Retina (tissue), 1 donor: ENCODE results near the gene KIF6.

Source experiments
- DNase-seq: peaks from one replicate; pipeline ENCODE4 v3.0.0-alpha.2; 2016

Gene KIF6

DNA sequence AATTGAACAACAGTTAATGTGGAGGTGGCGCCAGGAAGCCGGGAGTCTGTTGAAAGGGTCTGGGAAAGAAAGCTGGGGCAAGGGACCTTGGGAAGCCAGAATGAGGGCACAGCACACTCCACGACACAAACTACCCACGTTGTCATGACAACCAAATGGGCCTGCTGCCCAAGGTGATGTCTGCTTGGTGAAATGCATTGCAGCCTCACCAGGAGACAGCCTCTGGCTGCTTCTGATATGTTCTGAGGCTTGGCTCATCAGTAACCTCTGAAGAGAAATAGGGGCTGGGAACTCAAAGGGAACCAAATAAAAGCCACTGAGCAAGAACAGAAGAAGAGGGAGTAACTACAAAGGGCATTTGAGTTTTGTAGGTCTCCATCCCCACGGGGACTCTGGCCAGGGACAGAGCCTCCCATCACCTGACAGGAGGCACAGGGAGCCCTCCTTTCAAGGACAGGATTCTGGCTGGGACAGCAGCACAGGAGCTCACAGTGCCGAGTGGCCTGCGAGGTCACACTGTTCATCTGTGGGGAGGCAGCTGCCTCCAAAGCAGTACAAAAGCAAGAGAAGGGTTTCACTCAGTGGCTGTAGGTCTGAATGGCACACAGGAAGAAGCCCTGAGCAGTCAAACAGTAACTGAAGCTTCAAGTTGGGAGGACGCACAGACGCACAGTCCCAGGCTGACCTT is 358.1 kb downstream of the KIF6 start:
- peak; percentile 51 for DNase-seq

DNA sequence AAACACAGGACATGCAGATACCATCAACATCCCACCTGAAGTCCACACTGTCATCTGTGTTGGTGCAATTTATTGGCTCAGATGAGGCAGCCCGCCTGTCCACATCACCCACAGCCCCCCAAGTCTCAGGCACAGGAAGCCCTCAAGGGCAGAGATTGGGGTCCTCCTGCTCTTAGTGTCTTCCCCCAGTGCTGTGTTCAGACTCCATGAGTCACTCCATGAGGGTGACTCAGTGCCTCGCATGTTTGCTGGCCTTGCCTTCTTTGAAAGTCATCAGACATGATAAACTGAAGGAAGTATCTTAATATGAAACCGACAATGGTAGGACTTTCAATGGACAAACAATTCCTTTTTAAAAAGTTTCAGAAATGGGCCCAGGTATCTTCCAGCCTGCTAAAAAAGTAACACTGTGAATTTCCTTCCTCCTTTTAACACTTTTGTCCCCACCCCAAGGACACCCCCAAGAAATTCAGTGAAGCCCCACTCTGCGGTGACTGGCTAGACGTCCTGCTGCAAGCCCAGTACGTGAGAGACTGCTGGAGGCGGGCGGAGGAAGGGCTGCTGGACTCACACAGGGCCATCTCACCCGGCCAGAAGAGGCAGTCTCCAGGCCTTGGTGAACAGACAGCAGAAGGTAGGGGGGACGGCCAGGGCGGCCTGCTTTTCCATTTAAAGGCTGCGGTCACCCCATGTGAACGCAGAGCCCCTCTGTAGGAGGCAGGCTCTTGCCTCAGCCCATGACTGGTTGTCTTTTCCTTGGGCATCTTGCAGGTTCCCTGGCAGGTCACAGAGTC is 359.7 kb downstream of the KIF6 start:
- no peak for DNase-seq

GRCh38 chr6:39363280-39363679 is 361.9 kb downstream of the KIF6 start:
- DNase-seq = no peak

DNA sequence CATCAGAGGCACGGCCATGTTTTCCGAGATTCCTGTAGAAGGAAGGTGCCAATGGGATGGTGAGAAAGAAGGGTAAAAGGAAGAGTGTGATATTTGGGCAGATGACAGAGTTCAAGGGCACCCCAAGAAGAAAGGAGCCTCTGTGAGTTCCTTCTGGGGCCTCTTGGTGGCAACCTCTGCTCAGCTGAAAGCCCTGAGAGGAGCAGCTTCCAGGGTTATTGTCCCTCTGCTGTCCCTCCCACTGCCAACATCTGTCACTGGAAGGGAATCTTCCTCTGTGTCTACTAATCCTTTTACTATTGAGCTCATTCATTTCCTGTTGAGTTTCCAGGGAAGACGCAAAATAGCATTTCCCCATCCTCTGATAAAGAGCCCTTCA is 362.7 kb downstream of the KIF6 start:
- no peak for DNase-seq

- peak; percentile 88 for DNase-seq
Observed at GRCh38 chr6:39361657-39362486, 363.3 kb downstream of the KIF6 start.

- no peak for DNase-seq
Observed at GRCh38 chr6:39360378-39360777, 364.8 kb downstream of the KIF6 start.

DNA sequence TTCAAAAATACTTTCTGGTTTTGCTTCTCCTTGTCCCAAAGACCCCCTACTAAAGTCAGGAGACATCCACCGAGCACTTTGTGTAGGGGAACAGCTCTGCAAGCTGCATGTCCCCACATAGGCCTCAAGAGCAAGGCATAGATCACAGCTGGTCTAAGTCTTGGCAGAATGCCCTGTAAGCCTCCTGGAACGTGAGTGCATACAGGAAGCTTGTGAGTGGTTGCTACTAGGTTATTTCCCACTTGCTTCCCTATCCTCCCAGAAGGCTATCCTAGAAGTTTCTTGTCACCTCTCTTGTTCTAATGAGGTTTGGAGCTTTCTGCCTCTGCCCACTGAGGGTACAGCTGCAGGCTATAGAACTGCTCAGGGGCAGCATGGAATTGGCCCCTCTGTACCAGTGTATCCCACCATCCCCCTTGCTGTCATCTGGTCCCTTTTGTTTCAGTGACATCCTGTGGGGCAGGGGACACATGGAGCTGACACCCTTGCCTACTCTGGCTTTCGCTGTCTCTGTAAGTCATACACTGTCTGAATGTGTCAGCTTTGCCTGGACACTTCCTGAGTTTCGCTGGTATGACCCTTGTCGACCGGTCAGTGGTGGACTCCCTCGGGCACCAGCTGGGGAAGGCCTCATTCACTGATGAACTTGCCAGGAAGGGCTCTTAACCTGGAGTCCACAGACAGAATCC is 367.1 kb downstream of the KIF6 start:
- DNase-seq = no peak

- no peak for DNase-seq
Observed at GRCh38 chr6:39353698-39354315, 371.4 kb downstream of the KIF6 start.

DNA sequence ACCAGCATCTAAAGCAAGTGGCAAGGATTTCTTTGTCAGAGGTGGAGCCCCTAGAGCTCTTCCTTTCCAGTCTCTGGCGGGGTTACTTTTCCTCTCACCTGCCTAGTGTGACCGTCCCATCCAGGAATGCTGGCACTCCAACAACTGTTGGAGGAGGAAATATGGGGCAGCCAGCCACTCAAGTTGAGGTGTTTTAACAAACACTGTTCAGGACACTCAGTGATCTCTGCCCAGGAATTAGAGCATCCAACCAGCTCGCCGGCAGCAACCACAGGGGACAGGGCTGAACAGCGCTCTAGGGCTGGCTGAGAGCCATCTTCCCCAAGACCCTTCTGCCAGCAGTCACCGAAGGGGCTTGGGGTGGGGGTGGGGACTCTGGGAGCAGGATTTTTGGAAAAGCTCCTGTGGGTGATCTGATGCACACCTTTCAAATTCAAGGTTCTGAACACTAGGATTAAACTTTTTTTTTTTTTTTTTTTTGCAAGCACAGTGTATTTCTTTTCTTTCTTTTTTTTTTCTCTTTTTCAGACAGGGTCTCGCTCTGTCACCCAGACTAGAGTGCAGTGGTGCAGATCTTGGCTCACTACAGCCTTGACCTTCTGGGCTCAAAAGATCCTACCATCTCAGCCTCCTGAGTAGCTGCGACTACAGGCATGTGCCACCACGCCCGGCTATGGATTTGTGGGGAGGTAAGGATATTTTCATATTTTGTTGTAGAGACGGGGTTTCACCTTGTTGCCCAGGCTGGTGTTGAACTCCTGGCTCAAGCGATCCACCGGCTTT is 374.3 kb downstream of the KIF6 start:
- DNase-seq = no peak

- DNase-seq = no peak
Observed at GRCh38 chr6:39348740-39349139, 376.5 kb downstream of the KIF6 start.

DNA sequence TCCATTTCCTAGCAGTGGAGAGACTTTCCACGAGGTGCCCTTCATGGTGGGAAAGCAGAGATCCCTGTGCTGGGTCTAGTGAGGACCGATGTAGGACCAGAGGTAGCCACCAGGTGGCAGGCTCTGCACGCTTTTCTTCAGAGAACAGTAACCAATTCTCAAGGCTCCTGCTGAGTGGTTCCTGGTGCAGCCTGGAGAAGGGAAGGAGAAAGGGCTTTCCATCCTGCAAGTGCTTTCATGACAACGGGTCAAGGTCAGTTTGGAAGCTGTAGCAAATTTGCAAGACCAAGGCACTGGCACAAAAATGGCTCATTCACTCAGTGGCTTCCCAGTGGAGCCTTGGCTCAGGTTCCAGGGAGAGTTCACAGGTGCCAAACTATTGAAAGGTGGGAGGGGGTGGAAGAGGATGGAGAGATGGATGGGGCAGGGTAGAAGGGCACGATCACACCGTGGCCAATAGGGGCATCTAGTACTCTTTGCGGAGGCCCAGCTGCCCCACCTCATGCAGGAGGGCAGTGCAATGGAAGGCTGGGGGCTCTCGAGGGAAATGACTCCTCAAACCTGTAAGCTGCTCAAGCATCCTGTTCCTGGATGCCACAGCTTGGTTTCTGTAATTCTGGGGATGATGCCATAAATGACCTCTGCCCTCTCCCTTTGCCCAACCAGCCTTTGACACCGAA is 377.2 kb downstream of the KIF6 start:
- DNase-seq = peak; percentile 76

DNA sequence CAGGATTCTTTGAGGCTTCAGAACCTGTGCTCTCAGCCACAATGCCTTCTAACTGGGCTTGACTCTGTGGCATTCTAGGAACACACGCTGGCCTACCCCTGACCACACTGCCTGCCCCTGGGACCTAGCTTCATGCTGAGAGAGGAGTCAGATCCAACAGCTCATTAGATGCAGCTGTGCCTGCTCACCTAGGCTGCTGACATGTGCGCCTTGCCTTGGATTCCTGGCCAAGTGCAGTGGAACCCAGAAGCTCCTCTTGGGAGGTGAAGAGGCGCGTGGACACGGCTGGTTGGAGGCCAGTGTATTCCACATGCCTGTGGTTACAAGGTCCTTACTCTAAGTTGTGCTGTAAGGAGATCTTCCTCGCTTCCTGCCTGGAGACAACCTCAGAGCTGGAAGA is 378.0 kb downstream of the KIF6 start:
- DNase-seq = no peak

GRCh38 chr6:39344821-39345280 is 380.4 kb downstream of the KIF6 start:
- no peak for DNase-seq

GRCh38 chr6:39343396-39343870 is 381.8 kb downstream of the KIF6 start:
- DNase-seq = no peak

DNA sequence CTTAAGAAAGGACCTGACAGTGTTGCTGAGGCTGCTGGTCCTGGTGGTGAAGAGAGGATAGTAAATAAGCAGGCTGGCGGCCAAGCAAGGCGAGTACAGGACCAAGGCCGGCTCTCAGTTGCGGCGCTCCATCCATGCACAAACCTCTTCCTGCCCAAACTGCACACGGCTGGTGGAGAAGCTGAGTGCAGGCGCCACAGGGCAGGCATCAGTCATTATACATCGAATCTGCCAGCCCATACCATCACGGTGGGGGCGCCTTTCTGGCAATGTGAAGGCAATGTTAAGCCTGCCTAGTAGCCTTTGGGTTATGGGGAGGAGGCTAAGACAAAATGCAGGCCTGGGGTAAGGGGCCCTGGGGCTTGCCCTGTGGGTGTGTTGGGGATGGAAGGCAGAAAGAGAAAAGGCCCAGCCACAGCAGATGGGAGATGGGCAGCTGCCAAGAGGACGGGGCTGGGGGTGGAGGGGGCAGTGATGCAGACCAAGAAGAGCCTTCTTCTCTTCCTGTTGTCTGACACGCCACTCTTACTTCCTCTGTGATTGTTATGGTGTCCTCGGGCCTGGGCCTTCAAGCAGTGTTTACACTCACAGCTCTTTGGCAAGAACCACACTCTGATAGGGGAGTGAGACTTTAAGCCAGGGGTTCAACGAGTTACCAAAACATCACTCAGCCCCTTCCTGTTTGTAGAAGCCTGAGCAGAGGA is 382.4 kb downstream of the KIF6 start:
- no peak for DNase-seq

- DNase-seq = no peak
Observed at GRCh38 chr6:39341937-39342336, 383.3 kb downstream of the KIF6 start.

DNA sequence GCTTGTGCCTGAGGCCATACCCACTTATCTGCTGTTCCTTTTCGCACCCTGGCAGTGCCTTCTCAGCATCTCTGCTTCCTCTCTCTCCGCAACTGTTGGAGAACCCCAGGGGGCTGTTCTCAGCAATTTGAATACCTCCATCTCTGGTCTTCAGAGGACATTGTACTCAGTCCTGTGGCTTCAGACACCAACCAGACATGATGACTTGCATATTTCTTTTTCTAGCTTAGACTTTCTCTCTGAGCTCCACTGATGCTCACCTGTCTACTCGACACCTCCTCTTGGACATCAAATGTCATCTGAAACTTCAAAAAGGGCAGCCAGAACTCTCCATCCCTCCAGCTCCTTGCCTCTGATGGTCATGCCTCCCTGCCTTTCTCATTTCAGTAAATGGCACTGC is 383.9 kb downstream of the KIF6 start:
- no peak for DNase-seq

GRCh38 chr6:39339868-39340550 is 385.2 kb downstream of the KIF6 start:
- DNase-seq = peak; percentile 45

DNA sequence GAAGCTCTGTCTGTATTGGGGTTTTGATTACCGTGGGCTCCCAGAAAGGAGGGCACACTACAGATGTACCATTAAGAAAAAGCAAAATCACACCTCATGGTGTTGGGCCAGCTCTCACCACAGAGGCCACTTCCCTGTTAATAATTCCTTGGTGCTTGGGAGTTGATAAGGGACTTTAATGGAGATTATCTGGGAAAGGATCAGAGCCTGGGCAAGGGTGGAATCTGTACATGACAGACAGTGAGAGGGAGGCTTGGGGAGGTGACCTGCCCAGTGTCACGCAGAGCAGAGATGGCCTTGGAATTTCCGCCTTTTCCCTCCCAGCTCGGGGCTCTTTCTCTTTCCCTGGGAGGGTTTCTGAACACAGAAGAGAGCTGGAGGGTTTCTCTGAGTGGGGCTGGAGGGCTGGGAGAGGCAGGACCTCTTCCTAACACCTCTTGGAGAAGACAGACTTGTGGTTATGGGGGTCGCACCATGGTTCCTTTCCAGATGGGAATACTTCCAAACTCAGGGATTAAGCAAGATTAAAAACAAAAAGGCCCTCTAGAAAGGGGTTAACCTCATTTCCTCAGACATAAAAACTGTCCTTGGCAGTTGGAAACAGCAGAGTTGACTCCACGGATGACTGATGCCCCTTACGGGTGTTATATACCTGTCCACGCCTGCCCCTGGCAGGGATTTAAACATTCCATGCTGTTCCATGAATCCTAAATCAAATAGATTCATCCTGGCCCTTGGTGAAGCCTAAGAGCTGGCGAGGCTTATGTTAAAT is 385.9 kb downstream of the KIF6 start:
- no peak for DNase-seq
